Parathyroid adenoma (tissue), 2 donors: Measurements from ENCODE around the gene AGBL5.

Source experiments
- H2AFZ ChIP-seq: fragments of 300-600 bp; sonication (generic); one replicate; pipeline ENCODE4 v1.7.0; 2017; ENCODE audit warnings: antibody characterized with exemption, mild to moderate bottlenecking
- H3K27ac ChIP-seq: fragments of 300-600 bp; sonication (generic); one replicate; pipeline ENCODE4 v1.7.0; 2017
- H3K27me3 ChIP-seq: fragments of 300-600 bp; sonication (generic); one replicate; pipeline ENCODE4 v1.7.0; 2017; ENCODE audit warnings: low read length; ENCODE audit not compliant: control insufficient read depth, insufficient read depth
- H3K36me3 ChIP-seq: fragments of 300-600 bp; sonication (generic); one replicate; pipeline ENCODE4 v1.7.0; 2017; ENCODE audit warnings: low read length; ENCODE audit not compliant: control insufficient read depth, insufficient read depth
- H3K4me1 ChIP-seq: fragments of 300-600 bp; sonication (generic); one replicate; pipeline ENCODE4 v1.7.0; 2017; ENCODE audit warnings: control low read depth
- H3K4me2 ChIP-seq: fragments of 300-600 bp; sonication (generic); one replicate; pipeline ENCODE4 v1.7.0; 2017; ENCODE audit warnings: low read length
- H3K4me3 ChIP-seq: fragments of 300-600 bp; sonication (generic); one replicate; pipeline ENCODE4 v1.7.0; 2017; ENCODE audit warnings: low read depth, low read length
- H3K79me2 ChIP-seq: fragments of 300-600 bp; sonication (generic); one replicate; pipeline ENCODE4 v1.7.0; 2017; ENCODE audit warnings: control low read depth
- H3K9ac ChIP-seq: fragments of 300-600 bp; sonication (generic); one replicate; pipeline ENCODE4 v1.7.0; 2017; ENCODE audit warnings: mild to moderate bottlenecking
- H3K9me3 ChIP-seq: fragments of 300-600 bp; sonication (generic); one replicate; pipeline ENCODE4 v1.7.0; 2017; ENCODE audit warnings: low read length; ENCODE audit not compliant: control insufficient read depth
- TF ChIP-seq, protein P1 (sequence below): fragments of 300-600 bp; sonication (generic); IDR thresholded peaks from one replicate; pipeline ENCODE4 v1.7.0; 2017; ENCODE audit warnings: antibody characterized with exemption, mild to moderate bottlenecking
- donor health status: primary hyperparathyroidism.

AGBL5 gene, protein sequence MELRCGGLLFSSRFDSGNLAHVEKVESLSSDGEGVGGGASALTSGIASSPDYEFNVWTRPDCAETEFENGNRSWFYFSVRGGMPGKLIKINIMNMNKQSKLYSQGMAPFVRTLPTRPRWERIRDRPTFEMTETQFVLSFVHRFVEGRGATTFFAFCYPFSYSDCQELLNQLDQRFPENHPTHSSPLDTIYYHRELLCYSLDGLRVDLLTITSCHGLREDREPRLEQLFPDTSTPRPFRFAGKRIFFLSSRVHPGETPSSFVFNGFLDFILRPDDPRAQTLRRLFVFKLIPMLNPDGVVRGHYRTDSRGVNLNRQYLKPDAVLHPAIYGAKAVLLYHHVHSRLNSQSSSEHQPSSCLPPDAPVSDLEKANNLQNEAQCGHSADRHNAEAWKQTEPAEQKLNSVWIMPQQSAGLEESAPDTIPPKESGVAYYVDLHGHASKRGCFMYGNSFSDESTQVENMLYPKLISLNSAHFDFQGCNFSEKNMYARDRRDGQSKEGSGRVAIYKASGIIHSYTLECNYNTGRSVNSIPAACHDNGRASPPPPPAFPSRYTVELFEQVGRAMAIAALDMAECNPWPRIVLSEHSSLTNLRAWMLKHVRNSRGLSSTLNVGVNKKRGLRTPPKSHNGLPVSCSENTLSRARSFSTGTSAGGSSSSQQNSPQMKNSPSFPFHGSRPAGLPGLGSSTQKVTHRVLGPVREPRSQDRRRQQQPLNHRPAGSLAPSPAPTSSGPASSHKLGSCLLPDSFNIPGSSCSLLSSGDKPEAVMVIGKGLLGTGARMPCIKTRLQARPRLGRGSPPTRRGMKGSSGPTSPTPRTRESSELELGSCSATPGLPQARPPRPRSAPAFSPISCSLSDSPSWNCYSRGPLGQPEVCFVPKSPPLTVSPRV

DNA sequence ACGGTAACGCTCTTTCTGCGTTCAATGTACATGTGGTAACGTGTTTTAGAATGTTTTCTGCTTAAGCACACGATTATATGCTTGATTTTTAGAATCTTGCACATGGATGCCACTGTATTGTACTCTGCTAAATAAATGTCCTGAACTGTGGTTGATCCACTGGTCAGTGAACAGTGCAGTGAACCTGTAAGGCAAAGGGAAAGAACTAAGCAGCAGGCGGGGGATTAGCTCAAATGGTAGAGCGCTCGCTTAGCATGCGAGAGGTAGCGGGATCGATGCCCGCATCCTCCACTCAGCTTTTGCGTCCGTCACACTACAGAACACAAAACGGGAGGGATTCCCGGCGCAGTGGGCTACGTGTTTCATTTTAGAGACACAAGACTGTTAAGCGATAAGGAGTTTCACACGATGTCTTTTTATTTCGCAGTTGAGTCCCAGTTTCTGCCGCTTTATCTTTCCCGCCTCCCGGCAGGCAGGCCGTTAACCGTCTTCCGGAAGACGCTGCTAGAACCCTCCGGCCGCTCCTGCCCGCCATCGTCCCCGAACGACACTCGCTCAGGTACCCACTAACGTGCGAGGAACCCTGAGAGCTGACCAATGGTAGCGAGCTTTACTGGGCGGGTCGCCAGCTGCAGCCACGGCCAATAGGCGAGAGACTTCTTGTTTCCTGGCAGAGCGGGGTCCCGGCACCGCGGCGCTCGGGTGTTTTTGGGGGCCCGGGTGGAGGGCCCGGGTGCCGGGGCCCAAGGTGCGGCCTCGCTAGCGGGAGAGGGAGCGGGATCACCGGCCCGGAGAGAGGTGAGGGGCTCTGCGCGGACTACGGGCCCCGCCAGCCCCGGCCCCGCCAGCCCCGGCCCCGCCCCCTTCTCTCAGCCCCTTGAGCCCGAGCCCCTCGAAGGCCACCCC is at the start of gene AGBL5:
TSS of gene AGBL5 (plus strand) at position 673 of the 906 bp plus-strand sequence. CDS start 1,291 bp downstream, outside the sequence.
- no peaks in the 10 kb centered on the region for H3K36me3 ChIP-seq
- H3K27ac ChIP-seq: peak within 1 kb of the TSS; percentile 79
- H3K79me2 ChIP-seq: no peaks in the 10 kb centered on the region
- peak within 1 kb of the TSS; percentile 99 for H2AFZ ChIP-seq
- H3K27me3 ChIP-seq: no peaks in the 10 kb centered on the region
- H3K9ac ChIP-seq: peak within 1 kb of the TSS; percentile 69
- no peaks in the 10 kb centered on the region for H3K9me3 ChIP-seq
- H3K4me3 ChIP-seq: peak within 1 kb of the TSS; percentile 84
- TF ChIP-seq, protein P1, sequence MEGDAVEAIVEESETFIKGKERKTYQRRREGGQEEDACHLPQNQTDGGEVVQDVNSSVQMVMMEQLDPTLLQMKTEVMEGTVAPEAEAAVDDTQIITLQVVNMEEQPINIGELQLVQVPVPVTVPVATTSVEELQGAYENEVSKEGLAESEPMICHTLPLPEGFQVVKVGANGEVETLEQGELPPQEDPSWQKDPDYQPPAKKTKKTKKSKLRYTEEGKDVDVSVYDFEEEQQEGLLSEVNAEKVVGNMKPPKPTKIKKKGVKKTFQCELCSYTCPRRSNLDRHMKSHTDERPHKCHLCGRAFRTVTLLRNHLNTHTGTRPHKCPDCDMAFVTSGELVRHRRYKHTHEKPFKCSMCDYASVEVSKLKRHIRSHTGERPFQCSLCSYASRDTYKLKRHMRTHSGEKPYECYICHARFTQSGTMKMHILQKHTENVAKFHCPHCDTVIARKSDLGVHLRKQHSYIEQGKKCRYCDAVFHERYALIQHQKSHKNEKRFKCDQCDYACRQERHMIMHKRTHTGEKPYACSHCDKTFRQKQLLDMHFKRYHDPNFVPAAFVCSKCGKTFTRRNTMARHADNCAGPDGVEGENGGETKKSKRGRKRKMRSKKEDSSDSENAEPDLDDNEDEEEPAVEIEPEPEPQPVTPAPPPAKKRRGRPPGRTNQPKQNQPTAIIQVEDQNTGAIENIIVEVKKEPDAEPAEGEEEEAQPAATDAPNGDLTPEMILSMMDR: no peak
- peak within 1 kb of the TSS; percentile 97 for H3K4me2 ChIP-seq
- H3K4me1 ChIP-seq: peaks cover 2% of the 10 kb centered on the region

DNA sequence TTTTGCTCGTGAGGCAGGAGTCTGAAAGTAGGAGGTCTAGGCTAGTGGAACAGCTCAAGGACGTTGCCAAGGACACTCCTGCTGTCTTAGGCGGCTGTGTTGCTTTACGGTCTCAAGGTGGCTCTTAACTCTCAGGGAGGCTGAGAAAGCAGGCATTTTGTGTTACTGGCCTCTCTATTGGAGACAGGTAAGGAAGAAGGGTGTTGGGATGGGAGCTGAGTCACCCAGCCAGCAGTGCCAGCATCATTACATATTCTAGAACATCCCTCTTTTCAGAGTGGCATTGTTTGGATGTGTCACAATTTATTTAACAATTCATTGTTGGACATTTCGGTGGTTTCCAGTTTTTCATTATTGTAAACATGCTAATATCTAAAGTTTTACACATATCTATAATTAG is 49.5 kb upstream of the AGBL5 start:
- Histone ChIP-seq H3K79me2 (peaks cover 48% of the 10 kb centered on the region), H3K9ac (no peak overlapping the region), H3K4me2 (peak overlapping the region; percentile 55), H3K4me3 (no peak overlapping the region), H3K27me3 (no peaks in the 10 kb centered on the region), H3K9me3 (no peaks in the 10 kb centered on the region), H2AFZ (peak overlapping the region; percentile 19), H3K36me3 (no peaks in the 10 kb centered on the region), H3K4me1 (peaks cover 14% of the 10 kb centered on the region), H3K27ac (peak overlapping the region; percentile 57)
- TF ChIP-seq, protein P1: no peak

DNA sequence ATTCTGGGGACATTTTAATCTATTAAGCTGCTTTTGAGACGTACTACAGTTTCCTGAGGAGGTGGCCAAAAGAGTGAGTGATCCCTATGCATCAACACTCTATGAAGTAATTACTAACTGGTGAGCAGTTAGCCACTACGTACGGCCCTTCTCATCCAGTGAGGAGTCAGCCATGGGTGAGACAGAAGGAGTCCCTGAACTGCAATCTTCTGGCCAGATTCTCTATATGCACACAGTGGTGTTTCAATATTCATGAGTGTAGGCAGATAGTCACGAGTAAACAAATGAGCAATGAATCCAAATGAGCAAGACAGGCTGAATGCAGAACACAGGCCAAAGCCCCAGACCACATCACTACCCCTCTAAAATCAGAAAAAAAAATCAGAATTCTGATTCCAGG is 48.5 kb upstream of the AGBL5 start:
- Histone ChIP-seq H3K9me3 (no peaks in the 10 kb centered on the region), H3K27me3 (no peaks in the 10 kb centered on the region), H3K4me1 (peaks cover 23% of the 10 kb centered on the region), H3K4me3 (no peak overlapping the region), H3K36me3 (no peaks in the 10 kb centered on the region), H3K4me2 (no peak overlapping the region), H3K27ac (no peak overlapping the region), H3K9ac (no peak overlapping the region), H2AFZ (no peak overlapping the region), H3K79me2 (peaks cover 38% of the 10 kb centered on the region)
- TF ChIP-seq, protein P1: no peak

DNA sequence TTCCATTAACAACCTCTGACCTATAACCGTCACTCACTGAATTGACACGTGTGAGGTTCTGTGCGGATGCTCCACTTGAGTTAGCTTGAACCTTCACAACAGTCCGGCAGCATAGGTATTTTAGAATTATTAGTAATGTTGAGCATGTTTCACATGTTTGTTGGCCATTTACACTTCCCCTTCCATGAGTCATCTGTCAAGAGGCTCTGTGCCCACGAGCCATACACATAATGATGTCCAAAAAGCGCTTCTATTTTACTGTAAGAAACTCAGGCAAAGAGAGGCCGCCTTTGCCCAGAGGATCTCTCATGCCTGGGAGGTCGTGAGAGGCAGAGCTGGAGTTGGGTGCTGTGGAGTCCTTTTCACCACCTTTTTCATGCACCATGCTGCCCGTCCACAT is 47.6 kb upstream of the AGBL5 start:
- H3K27ac ChIP-seq: no peak overlapping the region
- no peak overlapping the region for H3K4me2 ChIP-seq

More for the DNA sequence above, 47.6 kb upstream of the AGBL5 start:
- Histone ChIP-seq H3K27me3 (no peaks in the 10 kb centered on the region), H3K4me3 (no peak overlapping the region), H3K36me3 (no peaks in the 10 kb centered on the region), H3K9me3 (no peaks in the 10 kb centered on the region), H2AFZ (no peak overlapping the region), H3K9ac (no peak overlapping the region), H3K79me2 (peaks cover 41% of the 10 kb centered on the region), H3K4me1 (peaks cover 26% of the 10 kb centered on the region)
- TF ChIP-seq, protein P1: no peak
